Right hindlimb (tissue), 1 donor: ENCODE results near the gene ACYP2.
"Not testable (repeated sequence)": the region's sequence is repeated elsewhere in the genome, so short reads cannot be mapped to it uniquely, and the experiment has no call there.

Experiments
- DNase-seq: peaks from one replicate; pipeline ENCODE4 v3.0.0-alpha.2; 2018

The ACYP2 gene

DNA sequence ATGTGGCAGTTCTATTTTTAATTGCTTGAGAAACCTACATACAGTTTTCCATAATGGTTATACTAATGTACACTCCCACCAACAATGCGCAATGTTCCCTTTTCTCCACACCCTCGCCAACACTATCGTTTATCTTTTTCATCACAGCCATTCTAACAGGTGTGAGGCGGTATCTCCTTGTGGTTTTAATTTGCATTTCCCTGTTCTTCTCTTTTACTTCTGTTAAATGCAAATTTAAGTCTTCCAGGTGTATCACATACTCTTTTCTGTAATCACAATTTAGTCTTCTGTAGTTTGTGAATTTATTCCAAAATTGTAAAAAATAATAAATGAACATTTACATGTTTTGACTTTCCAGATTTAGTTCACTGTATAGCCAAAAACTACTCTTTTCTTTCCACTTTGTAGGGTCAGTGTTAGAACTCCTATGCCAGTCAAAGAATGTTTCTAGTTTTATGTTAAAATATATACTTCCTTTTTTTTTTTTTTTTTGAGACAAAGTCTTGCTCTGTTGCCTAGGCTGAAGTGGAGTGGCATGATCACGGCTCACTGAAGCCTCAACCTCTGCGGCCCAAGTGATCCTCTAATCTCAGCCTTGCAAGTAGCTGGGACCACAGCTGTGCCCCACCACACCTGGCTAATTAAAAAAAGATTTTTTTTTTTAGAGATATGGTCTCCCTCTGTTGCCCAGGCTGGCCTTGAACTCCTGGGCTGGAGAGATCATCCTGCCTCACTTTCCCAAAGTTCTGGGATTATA lies 15.4 kb upstream of the ACYP2 start:
- DNase-seq, result no peak

DNA sequence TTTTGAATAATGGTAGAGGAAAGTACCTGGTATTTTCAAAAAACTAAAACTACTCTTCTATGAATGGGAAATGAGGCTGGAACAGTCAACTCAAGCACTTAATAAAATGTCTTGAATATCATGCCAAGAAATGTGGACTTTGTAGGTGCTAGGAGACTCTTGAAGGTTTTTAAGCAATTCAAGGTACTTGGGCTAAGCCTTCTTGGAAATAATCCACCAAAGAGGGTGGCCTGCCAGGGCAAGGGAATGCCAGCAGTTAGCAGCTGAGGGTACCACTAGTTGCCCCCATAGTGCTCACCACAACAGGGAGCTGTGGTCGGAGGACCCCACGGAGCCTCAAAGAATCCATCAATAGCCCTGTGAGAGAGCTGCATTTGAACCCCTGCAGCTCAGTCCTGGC lies 14.6 kb upstream of the ACYP2 start:
- DNase-seq, result no peak

- DNase-seq, result no peak
Observed at GRCh38 chr2:54103454-54104314, 11.7 kb upstream of the ACYP2 start.

DNA sequence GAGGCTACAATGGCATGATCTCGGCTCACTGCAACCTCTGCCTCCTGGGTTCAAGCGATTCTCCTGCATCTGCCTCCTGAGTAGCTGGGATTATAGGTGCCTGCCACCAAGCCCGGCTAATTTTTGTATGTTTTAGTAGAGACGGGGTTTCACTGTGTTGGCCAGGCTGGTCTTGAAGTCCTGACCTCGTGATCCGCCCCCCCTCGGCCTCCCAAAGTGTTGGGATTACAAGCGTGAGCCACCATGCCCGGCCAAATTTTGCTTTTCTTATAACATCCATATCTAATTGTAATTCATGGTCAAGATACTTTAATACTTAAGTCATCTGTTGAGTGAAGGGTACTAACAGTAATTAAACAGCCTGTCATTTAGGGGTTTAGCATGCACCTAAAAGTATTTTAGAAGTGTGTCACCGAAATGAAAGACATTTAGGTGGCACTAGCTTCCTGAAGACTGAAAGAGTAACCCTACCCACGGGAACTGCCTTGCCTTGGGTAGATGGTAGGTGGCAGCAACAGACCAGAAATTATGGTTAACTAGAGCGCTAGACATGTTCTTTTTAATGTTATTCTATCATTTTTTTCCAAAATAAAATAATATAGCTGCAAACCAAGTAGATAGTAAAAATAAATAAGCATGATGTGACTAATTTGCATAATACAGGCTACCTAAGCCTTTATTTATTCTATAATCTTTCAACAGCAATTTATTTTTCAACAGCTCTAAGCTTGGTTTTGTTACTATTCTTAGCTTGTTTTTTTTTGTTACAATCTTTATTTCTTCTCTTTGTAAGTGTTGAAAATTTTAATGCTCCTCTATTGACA lies 8.6 kb upstream of the ACYP2 start:
- DNase-seq, result no peak

- DNase-seq, result no peak
Observed at GRCh38 chr2:54107455-54107764, 8.0 kb upstream of the ACYP2 start.

GRCh38 chr2:54107903-54108615 lies 7.4 kb upstream of the ACYP2 start:
- no peak for DNase-seq

GRCh38 chr2:54109848-54110247 lies 5.6 kb upstream of the ACYP2 start:
- DNase-seq, result no peak

DNA sequence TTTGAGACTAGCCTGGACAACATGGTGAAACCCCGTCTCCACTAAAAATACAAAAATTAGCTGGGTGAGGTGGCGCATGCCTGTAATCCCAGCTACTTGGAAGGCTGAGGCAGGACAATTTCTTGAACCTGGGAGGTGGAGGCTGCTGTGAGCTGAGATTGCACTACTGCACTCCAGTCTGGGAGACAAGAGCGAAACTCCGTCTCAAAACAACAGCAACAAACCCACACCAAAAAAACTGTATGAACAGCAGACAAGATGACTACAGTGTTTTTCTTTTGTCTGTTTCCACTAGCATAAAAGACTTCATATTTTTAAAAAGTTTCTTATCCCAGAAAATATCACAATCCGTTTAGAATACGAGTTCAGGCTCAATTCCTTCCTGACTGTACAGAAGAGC lies 936 bp upstream of the ACYP2 start:
- not testable (repeated sequence) for DNase-seq

DNA sequence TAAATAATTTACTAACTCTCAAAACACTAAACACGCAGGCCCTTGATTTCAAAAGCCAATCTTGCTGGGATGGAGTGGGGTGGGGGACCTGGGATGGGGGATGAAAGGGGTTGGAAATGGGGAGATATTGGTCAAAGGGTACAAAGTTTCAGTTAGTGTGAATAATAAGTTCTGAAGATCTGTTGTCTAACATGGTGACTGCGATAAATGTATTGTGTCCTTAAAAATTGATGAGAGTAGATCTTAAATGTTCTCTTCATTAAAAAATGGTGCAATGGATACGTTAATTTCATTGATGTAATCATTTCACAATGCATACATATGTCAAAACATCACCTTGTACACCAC lies 505 bp upstream of the ACYP2 start:
- DNase-seq, result no peak

GRCh38 chr2:54116598-54116997 lies 1.2 kb downstream of the ACYP2 start:
- not testable (repeated sequence) for DNase-seq

GRCh38 chr2:54120950-54121349 lies 5.5 kb downstream of the ACYP2 start:
- no peak for DNase-seq

- DNase-seq, result no peak
Observed at GRCh38 chr2:54122171-54122935, 6.9 kb downstream of the ACYP2 start.

DNA sequence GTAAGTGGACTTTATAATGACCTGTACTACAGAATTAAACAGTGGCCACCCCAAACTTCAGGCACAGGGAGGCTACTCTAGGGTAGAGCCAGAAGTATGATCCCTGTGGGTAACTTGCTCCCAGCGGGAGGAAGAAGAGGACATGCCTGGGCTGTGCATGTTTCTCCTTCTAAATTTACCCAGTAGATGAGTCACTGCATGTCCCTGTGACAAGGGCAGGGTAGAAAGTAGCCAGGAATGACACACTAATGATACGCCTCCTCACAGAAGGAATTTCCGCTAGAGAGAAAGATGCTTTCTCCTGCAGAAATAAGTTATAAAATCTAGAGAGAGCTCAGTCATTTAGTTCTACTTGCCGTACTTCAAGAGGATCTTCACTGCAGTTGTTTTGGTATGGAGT lies 7.5 kb downstream of the ACYP2 start:
- no peak for DNase-seq

- not testable (repeated sequence) for DNase-seq
Observed at GRCh38 chr2:54127174-54127573, 11.8 kb downstream of the ACYP2 start.

DNA sequence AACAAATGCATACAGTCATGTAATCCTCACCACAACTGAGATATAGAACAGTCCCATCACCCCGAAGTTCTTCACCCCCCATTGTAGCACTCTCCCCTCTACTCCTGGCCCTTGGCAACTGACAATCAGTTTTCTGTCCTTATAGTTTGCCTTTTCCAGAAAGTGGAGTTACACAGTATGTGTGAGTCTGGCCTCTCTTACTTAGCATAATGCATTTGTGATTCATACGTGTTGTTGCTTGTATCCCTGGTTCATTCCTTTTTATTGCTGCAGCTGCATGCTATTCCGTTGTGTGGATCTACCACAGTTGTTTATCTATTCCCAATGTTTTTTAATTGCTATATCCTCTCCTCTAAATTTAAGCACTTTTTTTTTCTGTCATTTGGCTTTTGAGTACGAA lies 17.6 kb downstream of the ACYP2 start:
- no peak for DNase-seq

DNA sequence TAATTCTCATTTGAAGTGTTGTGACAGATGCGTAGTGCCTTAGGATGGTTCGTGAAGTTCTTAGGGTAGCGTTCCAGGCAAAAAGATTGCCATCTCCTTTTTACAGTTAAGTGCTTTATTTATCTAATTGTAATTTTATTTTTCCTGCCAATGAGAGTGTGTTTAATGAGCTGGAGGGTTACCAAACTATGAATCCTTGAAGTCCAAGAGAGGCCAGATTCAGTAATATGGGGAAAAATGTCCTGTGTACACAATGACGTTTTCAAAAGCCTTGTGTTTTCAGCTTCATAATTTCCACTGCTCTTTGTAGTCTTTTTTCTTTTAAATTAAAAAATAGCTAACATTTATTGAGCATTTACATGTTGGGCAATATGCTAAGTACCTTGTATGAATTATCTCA lies 23.8 kb downstream of the ACYP2 start:
- DNase-seq, result no peak

GRCh38 chr2:54143780-54144179 lies 28.4 kb downstream of the ACYP2 start:
- DNase-seq, result no peak

GRCh38 chr2:54148391-54148790 lies 33.0 kb downstream of the ACYP2 start:
- DNase-seq, result no peak

DNA sequence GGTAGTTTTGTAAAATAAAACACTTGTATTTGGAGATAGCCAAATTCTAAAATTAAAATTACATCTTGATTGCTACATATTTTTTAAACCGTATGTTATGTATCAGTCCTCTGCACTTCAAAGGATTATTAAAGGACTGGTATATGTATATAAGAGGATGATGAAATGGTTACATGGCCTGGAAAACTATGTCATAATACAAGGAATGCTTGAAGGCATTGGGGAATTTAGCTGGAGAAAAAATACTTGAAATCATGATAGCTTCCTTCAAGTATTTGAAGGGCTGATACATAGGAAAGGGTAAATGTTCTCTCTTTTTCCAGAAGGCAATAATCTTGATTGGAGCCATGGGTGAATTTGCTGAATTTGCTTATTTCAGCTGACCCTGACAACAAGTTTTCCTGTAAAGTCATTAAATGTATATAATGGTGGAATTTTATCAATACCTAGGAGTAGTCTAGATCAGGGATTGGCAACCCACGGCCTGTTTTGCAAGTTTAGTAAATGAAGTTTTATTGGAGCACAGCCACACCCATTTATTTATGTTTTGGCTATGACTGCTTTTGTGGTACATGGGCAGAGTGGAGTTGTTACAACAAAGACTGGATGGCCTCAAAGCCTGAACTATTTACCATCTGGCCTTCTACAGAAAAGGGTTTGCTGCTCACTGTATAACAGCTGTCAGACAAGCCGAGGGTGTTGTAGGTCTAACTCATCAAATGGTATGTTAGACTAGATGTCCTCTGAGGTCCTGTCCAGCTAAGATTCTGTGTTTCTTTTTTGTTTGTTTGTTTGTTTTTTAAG lies 34.4 kb downstream of the ACYP2 start:
- no peak for DNase-seq

DNA sequence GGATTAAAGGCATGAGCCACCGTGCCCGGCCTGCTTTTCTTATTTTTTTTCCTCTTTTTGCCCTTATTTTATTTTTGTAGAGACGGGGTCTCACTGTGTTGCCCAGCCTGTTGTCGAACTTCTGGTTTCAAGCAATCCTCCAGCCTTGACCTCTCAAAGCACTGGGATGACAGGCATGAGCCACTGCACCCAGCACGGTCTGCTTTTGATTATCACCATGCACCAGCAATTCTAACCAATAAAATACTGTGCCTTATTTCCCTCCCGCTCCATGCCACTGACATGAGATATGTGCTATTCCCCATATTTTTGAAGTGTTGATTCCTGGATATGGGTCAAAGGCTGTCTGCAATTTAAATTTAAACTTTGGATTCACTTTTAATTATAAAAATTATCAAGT lies 42.9 kb downstream of the ACYP2 start:
- no peak for DNase-seq
